Breast epithelium (tissue), 3 donors: ENCODE measurements around the gene RIF1.

Experiments
- POLR2A ChIP-seq: fragments of 450-650 bp; IDR thresholded peaks from one replicate; pipeline ENCODE4 v1.6.1; 2016; ENCODE audit warnings: antibody characterized with exemption, mild to moderate bottlenecking, moderate library complexity
- POLR2AphosphoS5 ChIP-seq, 3 donors: sonication (generic); formaldehyde crosslinking; IDR thresholded peaks; one replicate each; pipeline ENCODE4 v1.6.1; 2017; ENCODE audit warnings: antibody characterized with exemption in 3 of 3
- TF ChIP-seq, protein P1 (sequence below), 3 donors: fragments of 450-650 bp; IDR thresholded peaks; one replicate each; pipeline ENCODE4 v1.5.1; 2016 to 2017; ENCODE audit warnings: antibody characterized with exemption in 3 of 3, mild to moderate bottlenecking in 3 of 3, moderate library complexity in 3 of 3

DNA sequence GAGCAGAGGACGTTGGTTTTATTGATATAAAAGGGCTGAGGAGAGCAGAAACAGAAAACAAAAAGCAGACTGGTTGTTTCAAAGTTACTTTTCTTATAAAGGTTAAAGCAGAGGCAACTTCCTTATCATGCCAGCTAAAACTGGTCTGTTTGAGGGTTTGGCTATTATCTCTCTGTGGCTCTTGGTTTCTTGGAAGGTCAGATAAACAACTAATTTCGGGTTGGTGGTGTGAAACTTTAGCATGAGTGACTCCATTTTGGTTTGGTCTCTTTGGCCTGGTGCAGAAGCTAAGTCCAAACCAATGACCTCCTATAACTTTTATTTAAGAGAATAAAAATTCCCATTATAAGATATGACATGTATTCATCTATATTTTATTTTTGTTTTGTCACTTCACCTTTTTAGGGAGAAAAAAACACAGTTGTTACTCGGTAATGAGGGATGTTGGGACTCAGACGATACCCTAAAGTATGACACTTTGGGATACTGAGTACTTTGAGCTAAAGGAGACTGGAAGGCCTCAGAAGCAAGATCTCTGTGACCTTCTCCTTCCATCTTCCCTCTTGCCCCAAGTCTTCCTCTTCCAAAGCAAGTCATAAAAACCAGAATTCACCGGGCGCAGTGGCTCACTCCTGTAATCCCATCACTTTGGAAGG is 29.0 kb upstream of the RIF1 start:
- TF ChIP-seq, protein P1, sequence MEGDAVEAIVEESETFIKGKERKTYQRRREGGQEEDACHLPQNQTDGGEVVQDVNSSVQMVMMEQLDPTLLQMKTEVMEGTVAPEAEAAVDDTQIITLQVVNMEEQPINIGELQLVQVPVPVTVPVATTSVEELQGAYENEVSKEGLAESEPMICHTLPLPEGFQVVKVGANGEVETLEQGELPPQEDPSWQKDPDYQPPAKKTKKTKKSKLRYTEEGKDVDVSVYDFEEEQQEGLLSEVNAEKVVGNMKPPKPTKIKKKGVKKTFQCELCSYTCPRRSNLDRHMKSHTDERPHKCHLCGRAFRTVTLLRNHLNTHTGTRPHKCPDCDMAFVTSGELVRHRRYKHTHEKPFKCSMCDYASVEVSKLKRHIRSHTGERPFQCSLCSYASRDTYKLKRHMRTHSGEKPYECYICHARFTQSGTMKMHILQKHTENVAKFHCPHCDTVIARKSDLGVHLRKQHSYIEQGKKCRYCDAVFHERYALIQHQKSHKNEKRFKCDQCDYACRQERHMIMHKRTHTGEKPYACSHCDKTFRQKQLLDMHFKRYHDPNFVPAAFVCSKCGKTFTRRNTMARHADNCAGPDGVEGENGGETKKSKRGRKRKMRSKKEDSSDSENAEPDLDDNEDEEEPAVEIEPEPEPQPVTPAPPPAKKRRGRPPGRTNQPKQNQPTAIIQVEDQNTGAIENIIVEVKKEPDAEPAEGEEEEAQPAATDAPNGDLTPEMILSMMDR (IDR thresholded peaks at IDR 0.05): no peak
- TF ChIP-seq POLR2A (no peak), POLR2AphosphoS5 (IDR thresholded peaks at IDR 0.05) (no peak)
